ENCODE data around the gene SDC3. TPM values are rescaled to one million over a fixed set of nuclear protein-coding genes. Genes with fewer than 3 reads are reported as not detected.
"Not testable (repeated sequence)": the region's sequence is repeated elsewhere in the genome, so short reads cannot be mapped to it uniquely, and the experiment has no call there.

Gene SDC3
- 3.3 TPM for total RNA-seq

- ATAC-seq, result peak; percentile 43
Observed at GRCh38 chr1:30908696-30909364, at the start of gene SDC3. Gene SDC3 (minus strand): TSS chr1:30908758. CDS start chr1:30908586, 172 bp downstream.

GRCh38 chr1:30957560-30958222 is 49.1 kb upstream of the SDC3 start:
- no peak for ATAC-seq

GRCh38 chr1:30955448-30956015 is 47.0 kb upstream of the SDC3 start:
- ATAC-seq, result no peak

GRCh38 chr1:30953685-30954084 is 45.1 kb upstream of the SDC3 start:
- no peak for ATAC-seq

GRCh38 chr1:30952098-30952497 is 43.5 kb upstream of the SDC3 start:
- no peak for ATAC-seq

- no peak for ATAC-seq
Observed at GRCh38 chr1:30950700-30951099, 42.1 kb upstream of the SDC3 start.

GRCh38 chr1:30950053-30950452 is 41.5 kb upstream of the SDC3 start:
- no peak for ATAC-seq

GRCh38 chr1:30949487-30949838 is 40.9 kb upstream of the SDC3 start:
- ATAC-seq, result peak; percentile 45

GRCh38 chr1:30948813-30949486 is 40.4 kb upstream of the SDC3 start:
- peak; percentile 33 for ATAC-seq

GRCh38 chr1:30948278-30948677 is 39.7 kb upstream of the SDC3 start:
- no peak for ATAC-seq

GRCh38 chr1:30947212-30947611 is 38.7 kb upstream of the SDC3 start:
- no peak for ATAC-seq

GRCh38 chr1:30942326-30942963 is 33.9 kb upstream of the SDC3 start:
- no peak for ATAC-seq

- ATAC-seq, result no peak
Observed at GRCh38 chr1:30940541-30940940, 32.0 kb upstream of the SDC3 start.

GRCh38 chr1:30936541-30937171 is 28.1 kb upstream of the SDC3 start:
- ATAC-seq, result no peak

GRCh38 chr1:30935758-30936157 is 27.2 kb upstream of the SDC3 start:
- not testable (repeated sequence) for ATAC-seq

- ATAC-seq, result no peak
Observed at GRCh38 chr1:30934613-30935012, 26.1 kb upstream of the SDC3 start.

- ATAC-seq, result peak; percentile 77
Observed at GRCh38 chr1:30933874-30934252, 25.3 kb upstream of the SDC3 start.

GRCh38 chr1:30930631-30931173 is 22.1 kb upstream of the SDC3 start:
- no peak for ATAC-seq

GRCh38 chr1:30929944-30930525 is 21.5 kb upstream of the SDC3 start:
- ATAC-seq, result peak; percentile 8

- peak; percentile 75 for ATAC-seq
Observed at GRCh38 chr1:30929135-30929889, 20.8 kb upstream of the SDC3 start.

- ATAC-seq, result no peak
Observed at GRCh38 chr1:30928789-30929134, 20.2 kb upstream of the SDC3 start.

Measured in esophagus mucosa (tissue), 1 donor.